Suprapubic skin (tissue), 4 donors: Measurements from ENCODE around the gene CCR9. TPM values are rescaled to one million over a fixed set of nuclear protein-coding genes. Genes with fewer than 3 reads are reported as not detected.

ENCODE experiments used
- DNase-seq, 2 donors: peaks; one replicate each; pipeline ENCODE4 v3.0.0-alpha.2; 2019; ENCODE audit warnings: low spot score in 2 of 2
- H3K27ac ChIP-seq: fragments of 200-600 bp; sonication (generic); one replicate; pipeline ENCODE4 v1.5.1; 2019
- H3K27me3 ChIP-seq: fragments of 200-600 bp; sonication (generic); one replicate; pipeline ENCODE4 v1.5.1; 2019
- H3K36me3 ChIP-seq: fragments of 200-600 bp; sonication (generic); one replicate; pipeline ENCODE4 v1.5.1; 2019
- H3K4me1 ChIP-seq: fragments of 200-600 bp; sonication (generic); one replicate; pipeline ENCODE4 v1.5.1; 2019
- H3K4me3 ChIP-seq: fragments of 200-600 bp; sonication (generic); one replicate; pipeline ENCODE4 v1.5.1; 2019; ENCODE audit warnings: mild to moderate bottlenecking
- H3K9me3 ChIP-seq: fragments of 200-600 bp; sonication (generic); one replicate; pipeline ENCODE4 v1.5.1; 2019
- EP300 ChIP-seq: sonication (generic); formaldehyde crosslinking; IDR thresholded peaks from one replicate; pipeline ENCODE4 v1.6.1; 2017; ENCODE audit warnings: antibody characterized with exemption
- POLR2A ChIP-seq, 2 donors: fragments of 450-650 bp; IDR thresholded peaks; one replicate each; pipeline ENCODE4 v1.6.1; 2017; ENCODE audit warnings: antibody characterized with exemption in 2 of 2, mild to moderate bottlenecking in 2 of 2, moderate library complexity in 2 of 2
- POLR2AphosphoS5 ChIP-seq, 3 donors: sonication (generic); formaldehyde crosslinking; IDR thresholded peaks; one replicate each; pipeline ENCODE4 v1.6.1; 2017; ENCODE audit warnings: antibody characterized with exemption in 3 of 3
- WGBS: methylation state at CpG from one replicate; pipeline ENCODE4 v1.1.5; 2018; 5-methylcytosine and 5-hydroxymethylcytosine counted together
- total RNA-seq, 4 donors: library from RNA; depleted of rRNA; stranded (reverse); fragments of >200 nt; gene quantifications; one replicate each; pipeline ENCODE4 v1.1.0, GENCODE V29; 2016
- TF ChIP-seq, protein P1 (sequence below), 2 donors: fragments of 200-600 bp in 1 of 2; fragments of 450-650 bp in 1 of 2; sonication (generic) in 1 of 2; IDR thresholded peaks; one replicate each; pipeline ENCODE4 v1.5.1; 2016 to 2019; ENCODE audit warnings: antibody characterized with exemption in 2 of 2, mild to moderate bottlenecking in 1 of 2, moderate library complexity in 1 of 2

The CCR9 gene
- total RNA-seq, 4 donors from 2014 or later = not detected

DNA sequence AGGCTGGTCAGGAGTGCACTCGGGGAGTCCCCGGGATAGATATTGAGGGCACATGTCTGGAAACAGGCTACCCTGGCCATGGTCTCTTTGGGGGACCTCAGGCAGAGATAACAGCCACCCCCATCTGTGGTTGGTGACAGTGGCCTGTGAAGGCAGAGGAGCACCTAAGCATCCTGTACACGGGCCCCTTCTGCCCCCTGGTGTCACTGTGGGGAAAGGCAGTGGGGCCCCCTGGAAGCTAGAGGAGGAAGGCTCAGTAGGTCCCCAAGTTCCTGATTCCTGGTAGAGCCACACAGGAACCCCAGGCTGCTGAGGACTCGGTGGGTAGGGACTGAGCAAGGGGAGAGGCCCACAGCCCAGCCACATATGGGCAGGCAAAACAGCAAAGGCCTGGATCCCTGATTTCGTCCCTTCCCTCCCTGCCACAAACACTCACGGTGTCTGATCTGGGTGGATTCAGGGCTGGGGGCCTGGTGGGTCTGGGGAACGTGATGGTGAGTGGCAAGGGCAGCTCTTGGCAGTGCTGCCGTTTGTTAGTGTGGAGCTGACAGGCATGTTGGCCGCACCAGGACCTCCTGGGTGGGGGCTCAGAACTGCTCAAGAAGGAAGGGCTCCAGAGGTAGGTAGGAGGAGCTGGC lies 42.8 kb downstream of the CCR9 start:
- no peak for TF ChIP-seq EP300
- TF ChIP-seq, protein P1, sequence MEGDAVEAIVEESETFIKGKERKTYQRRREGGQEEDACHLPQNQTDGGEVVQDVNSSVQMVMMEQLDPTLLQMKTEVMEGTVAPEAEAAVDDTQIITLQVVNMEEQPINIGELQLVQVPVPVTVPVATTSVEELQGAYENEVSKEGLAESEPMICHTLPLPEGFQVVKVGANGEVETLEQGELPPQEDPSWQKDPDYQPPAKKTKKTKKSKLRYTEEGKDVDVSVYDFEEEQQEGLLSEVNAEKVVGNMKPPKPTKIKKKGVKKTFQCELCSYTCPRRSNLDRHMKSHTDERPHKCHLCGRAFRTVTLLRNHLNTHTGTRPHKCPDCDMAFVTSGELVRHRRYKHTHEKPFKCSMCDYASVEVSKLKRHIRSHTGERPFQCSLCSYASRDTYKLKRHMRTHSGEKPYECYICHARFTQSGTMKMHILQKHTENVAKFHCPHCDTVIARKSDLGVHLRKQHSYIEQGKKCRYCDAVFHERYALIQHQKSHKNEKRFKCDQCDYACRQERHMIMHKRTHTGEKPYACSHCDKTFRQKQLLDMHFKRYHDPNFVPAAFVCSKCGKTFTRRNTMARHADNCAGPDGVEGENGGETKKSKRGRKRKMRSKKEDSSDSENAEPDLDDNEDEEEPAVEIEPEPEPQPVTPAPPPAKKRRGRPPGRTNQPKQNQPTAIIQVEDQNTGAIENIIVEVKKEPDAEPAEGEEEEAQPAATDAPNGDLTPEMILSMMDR (IDR thresholded peaks at IDR 0.05) = peak in 1 of 2 donors; percentile 59
- Histone ChIP-seq H3K36me3 (peaks cover 79% of the 10 kb centered on the region), H3K9me3 (no peaks in the 10 kb centered on the region), H3K27me3 (no peaks in the 10 kb centered on the region), H3K4me1 (no peaks in the 10 kb centered on the region), H3K27ac (no peak overlapping the region), H3K4me3 (no peak overlapping the region)
- no peak for DNase-seq
- 87% methylated on average over 8 of the region's 9 CpGs for WGBS

DNA sequence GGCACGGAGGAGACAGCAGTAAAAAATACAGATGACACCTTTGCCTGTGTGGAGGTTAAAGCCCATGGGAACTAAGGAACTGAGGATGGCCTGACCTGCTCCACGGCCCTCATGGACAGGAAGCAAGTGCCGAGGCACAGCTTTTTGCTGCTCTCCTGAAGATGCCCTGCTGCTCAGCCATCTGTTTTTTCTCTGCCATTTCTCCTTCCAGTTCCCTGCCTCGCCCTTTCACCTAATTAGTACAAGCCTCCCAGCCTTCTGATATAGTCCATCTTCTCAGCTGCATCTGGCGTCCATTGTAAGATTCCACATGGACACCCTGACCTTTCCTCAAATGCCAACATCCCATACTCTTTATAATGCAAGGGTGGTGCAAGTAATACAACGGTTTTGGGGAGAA lies 45.2 kb downstream of the CCR9 start:
- 83% methylated on average over 6 of the region's 6 CpGs for WGBS
- no peak overlapping the region for H3K4me3 ChIP-seq
- no peak overlapping the region for H3K27ac ChIP-seq
- no peaks in the 10 kb centered on the region for H3K27me3 ChIP-seq
- no peak for DNase-seq
- no peaks in the 10 kb centered on the region for H3K9me3 ChIP-seq
- no peaks in the 10 kb centered on the region for H3K4me1 ChIP-seq
- TF ChIP-seq, protein P1 (IDR thresholded peaks at IDR 0.05) = no peak
- TF ChIP-seq POLR2A (IDR thresholded peaks at IDR 0.05) (no peak), EP300 (no peak), POLR2AphosphoS5 (IDR thresholded peaks at IDR 0.05) (no peak)
- peaks cover 93% of the 10 kb centered on the region for H3K36me3 ChIP-seq

DNA sequence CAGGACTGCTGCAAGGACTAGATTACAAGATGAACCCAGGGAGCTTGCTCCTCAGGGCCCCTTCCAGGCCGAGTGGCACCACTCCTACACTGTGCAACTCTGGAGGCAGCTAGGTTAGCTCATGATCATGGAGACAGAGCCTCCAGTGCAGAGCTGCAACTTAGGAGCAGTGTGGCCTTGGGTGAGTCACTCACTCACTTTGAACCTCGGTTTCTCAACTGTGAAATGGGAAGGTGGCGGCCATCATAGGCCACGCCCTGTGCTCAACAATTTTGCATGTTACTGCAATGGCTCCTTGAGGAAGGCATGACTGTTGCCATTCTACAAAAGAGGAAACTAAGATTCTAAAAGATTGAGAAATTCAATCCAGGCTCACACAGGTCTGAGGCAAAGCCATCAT lies 45.8 kb downstream of the CCR9 start:
- 100% methylated on average over 3 of the region's 4 CpGs for WGBS
- H3K4me1 ChIP-seq = no peaks in the 10 kb centered on the region
- H3K27me3 ChIP-seq = no peaks in the 10 kb centered on the region
- H3K36me3 ChIP-seq = peaks cover 97% of the 10 kb centered on the region
- no peak overlapping the region for H3K4me3 ChIP-seq
- H3K9me3 ChIP-seq = no peaks in the 10 kb centered on the region
- H3K27ac ChIP-seq = no peak overlapping the region
- no peak for TF ChIP-seq POLR2A (IDR thresholded peaks at IDR 0.05)
- no peak for TF ChIP-seq POLR2AphosphoS5 (IDR thresholded peaks at IDR 0.05)
- TF ChIP-seq, protein P1 (IDR thresholded peaks at IDR 0.05) = no peak
- no peak for TF ChIP-seq EP300
- peak in 1 of 2 donors; percentile 37 for DNase-seq

DNA sequence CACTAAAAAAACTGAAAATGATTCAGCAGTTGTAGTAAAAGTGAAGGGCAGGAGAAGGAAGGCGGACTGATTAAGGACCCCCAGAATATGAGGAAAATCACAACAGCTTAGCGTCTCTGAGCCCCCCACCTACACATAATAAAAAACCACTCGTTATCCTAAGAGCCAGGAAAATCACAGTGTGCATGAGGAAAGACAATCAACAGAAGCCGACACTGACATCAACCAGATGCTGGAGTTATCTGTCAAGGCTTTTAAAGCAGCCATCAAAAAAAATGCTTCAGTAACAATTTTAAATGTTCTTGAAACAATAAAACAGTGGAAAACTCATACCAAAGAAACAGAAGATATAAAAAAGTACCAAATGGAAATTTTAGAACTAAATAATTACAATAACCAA lies 47.2 kb downstream of the CCR9 start:
- no peaks in the 10 kb centered on the region for H3K4me1 ChIP-seq
- no peaks in the 10 kb centered on the region for H3K27me3 ChIP-seq
- 86% methylated on average over 4 of the region's 4 CpGs for WGBS
- no peaks in the 10 kb centered on the region for H3K9me3 ChIP-seq
- TF ChIP-seq, protein P1 (IDR thresholded peaks at IDR 0.05) = no peak
- TF ChIP-seq EP300 (no peak), POLR2AphosphoS5 (IDR thresholded peaks at IDR 0.05) (no peak), POLR2A (IDR thresholded peaks at IDR 0.05) (no peak)
- H3K4me3 ChIP-seq = no peak overlapping the region
- peaks cover 89% of the 10 kb centered on the region for H3K36me3 ChIP-seq
- no peak overlapping the region for H3K27ac ChIP-seq
- no peak for DNase-seq

DNA sequence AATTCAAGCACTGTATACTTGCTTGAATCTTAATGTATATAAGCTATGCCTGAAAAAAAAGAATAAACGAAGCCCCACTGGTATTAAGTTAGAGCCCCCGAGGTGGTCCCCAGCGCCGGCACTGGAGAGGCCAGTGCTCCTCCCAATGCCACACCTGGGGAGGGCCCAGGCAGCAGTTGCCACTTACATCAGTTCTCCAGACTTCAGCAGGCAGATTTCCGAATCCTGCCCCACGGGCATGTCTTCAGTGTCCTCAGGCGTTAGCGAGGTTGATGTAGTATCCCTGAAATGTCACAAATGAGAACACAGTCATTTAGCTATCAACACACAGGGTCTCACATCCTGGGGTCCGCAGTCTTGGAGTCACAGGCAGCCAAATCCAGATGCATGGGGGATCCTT lies 49.9 kb downstream of the CCR9 start:
- H3K36me3 ChIP-seq = peaks cover 63% of the 10 kb centered on the region
- H3K9me3 ChIP-seq = no peaks in the 10 kb centered on the region
- no peak overlapping the region for H3K27ac ChIP-seq
- no peaks in the 10 kb centered on the region for H3K27me3 ChIP-seq
- TF ChIP-seq EP300 (no peak), POLR2AphosphoS5 (IDR thresholded peaks at IDR 0.05) (no peak), POLR2A (IDR thresholded peaks at IDR 0.05) (no peak)
- TF ChIP-seq, protein P1 (IDR thresholded peaks at IDR 0.05) = no peak
- WGBS = 90% methylated on average over 9 of the region's 9 CpGs
- no peak overlapping the region for H3K4me3 ChIP-seq
- peaks cover 5% of the 10 kb centered on the region for H3K4me1 ChIP-seq
- peak in 1 of 2 donors; percentile 43 for DNase-seq
